ENCODE results near the gene XAF1.
"Not testable (repeated sequence)": the region's sequence is repeated elsewhere in the genome, so short reads cannot be mapped to it uniquely, and the experiment has no call there.

DNA sequence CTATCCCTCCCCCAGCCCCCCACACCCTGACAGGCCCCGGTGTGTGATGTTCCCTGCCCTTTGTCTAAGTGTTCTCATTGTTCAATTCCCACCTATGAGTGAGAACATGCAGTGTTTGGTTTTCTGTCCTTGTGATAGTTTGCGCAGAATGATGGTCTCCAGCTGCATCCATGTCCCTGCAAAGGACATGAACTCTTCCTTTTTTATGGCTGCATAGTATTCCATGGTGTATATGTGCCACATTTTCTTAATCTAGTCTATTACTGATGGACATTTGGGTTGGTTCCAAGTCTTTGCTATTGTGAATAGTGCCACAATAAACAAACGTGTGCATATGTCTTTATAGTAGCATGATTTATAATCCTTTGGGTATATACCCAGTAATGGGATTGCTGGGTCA lies 60.5 kb downstream of the XAF1 start:
- TF ChIP-seq, protein P1, sequence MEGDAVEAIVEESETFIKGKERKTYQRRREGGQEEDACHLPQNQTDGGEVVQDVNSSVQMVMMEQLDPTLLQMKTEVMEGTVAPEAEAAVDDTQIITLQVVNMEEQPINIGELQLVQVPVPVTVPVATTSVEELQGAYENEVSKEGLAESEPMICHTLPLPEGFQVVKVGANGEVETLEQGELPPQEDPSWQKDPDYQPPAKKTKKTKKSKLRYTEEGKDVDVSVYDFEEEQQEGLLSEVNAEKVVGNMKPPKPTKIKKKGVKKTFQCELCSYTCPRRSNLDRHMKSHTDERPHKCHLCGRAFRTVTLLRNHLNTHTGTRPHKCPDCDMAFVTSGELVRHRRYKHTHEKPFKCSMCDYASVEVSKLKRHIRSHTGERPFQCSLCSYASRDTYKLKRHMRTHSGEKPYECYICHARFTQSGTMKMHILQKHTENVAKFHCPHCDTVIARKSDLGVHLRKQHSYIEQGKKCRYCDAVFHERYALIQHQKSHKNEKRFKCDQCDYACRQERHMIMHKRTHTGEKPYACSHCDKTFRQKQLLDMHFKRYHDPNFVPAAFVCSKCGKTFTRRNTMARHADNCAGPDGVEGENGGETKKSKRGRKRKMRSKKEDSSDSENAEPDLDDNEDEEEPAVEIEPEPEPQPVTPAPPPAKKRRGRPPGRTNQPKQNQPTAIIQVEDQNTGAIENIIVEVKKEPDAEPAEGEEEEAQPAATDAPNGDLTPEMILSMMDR (IDR thresholded peaks at IDR 0.05; ENCODE audit: low read depth, low read length), result not testable (repeated sequence)
- TF ChIP-seq EZH2phosphoT487 (IDR thresholded peaks at IDR 0.05; ENCODE audit: low read depth), result not testable (repeated sequence)

Data from OCI-LY3 (cell line).